Measurements from ENCODE around the gene PMEL.
"Not testable (repeated sequence)": the region's sequence is repeated elsewhere in the genome, so short reads cannot be mapped to it uniquely, and the experiment has no call there.

Gene PMEL

DNA sequence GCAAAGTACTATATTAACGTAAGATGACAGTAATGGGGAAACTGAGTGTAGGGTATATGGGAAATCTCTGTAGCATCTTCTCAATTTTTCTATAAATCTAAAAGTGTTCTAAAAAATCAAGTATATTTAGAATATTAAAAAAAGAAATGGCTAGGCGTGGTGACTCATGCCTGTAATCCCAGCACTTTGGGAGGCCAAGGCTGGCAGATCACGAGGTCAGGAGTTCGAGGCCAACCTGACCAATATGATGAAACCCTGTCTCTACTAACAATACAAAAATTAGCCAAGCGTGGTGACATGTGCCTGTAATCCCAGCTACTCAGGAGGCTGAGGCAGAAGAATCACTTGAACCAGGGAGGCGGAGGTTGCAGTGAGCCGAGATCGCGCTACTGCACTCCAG lies 42.2 kb downstream of the PMEL start:
- DNase-seq (ENCODE audit: low read depth in 2 of 2) = not testable (repeated sequence)

GRCh38 chr12:55922126-55922525 lies 43.7 kb downstream of the PMEL start:
- DNase-seq (ENCODE audit: low read depth in 2 of 2) = no peak

DNA sequence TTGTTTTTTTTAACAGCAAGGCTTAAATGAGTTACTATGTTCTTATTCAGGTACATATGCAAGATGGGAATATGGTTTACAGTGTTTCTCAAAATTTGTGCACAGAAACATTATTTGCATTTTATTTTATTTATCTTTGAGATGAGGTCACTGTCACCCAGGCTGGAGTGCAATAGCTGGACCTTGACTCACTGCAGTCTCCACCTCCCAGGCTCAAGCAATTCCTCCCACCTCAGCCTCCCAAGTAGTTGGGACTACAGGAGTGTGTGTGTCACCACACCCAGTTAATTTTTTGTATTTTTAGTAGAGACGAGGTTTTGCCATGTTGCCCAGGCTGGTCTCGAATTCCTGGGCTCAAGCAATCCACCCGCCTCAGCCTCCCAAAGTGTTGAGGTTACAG lies 46.8 kb downstream of the PMEL start:
- not testable (repeated sequence) for DNase-seq (ENCODE audit: low read depth in 2 of 2)

- no peak for DNase-seq (ENCODE audit: low read depth in 2 of 2)
Observed at GRCh38 chr12:55915482-55915859, 50.4 kb downstream of the PMEL start.

- no peak for DNase-seq (ENCODE audit: low read depth in 2 of 2)
Observed at GRCh38 chr12:55912908-55913307, 52.9 kb downstream of the PMEL start.

GRCh38 chr12:55909513-55909884 lies 56.3 kb downstream of the PMEL start:
- no peak for DNase-seq (ENCODE audit: low read depth in 2 of 2)

- no peak for DNase-seq (ENCODE audit: low read depth in 2 of 2)
Observed at GRCh38 chr12:55908726-55909512, 56.9 kb downstream of the PMEL start.

- DNase-seq (ENCODE audit: low read depth in 2 of 2) = no peak
Observed at GRCh38 chr12:55906056-55906455, 59.8 kb downstream of the PMEL start.
